HEK293T (cell line): ENCODE results near the gene MAPK8IP1.

ENCODE experiments used
- FOXA1 ChIP-seq: fragments of 450-650 bp; IDR thresholded peaks from 2 replicates; pipeline ENCODE4 v1.6.1; 2016; ENCODE audit warnings: mild to moderate bottlenecking
- FOXK2 ChIP-seq: fragments of 450-650 bp; IDR thresholded peaks from 2 replicates; pipeline ENCODE4 v1.6.1; 2016; ENCODE audit warnings: mild to moderate bottlenecking
- HDGF ChIP-seq: fragments of 450-650 bp; IDR thresholded peaks from 2 replicates; pipeline ENCODE4 v1.6.1; 2017; ENCODE audit warnings: antibody characterized with exemption, borderline replicate concordance
- L3MBTL2 ChIP-seq: fragments of 450-650 bp; conservative IDR thresholded peaks from 2 replicates; pipeline ENCODE4 v1.6.1; 2016; ENCODE audit warnings: mild to moderate bottlenecking
- LEF1 ChIP-seq: fragments of 450-650 bp; IDR thresholded peaks from 2 replicates; pipeline ENCODE4 v1.6.1; 2017; ENCODE audit warnings: mild to moderate bottlenecking, borderline replicate concordance
- NFRKB ChIP-seq: fragments of 450-650 bp; IDR thresholded peaks from 2 replicates; pipeline ENCODE4 v1.6.1; 2016; ENCODE audit warnings: mild to moderate bottlenecking, moderate library complexity
- SUZ12 ChIP-seq: fragments of 450-650 bp; IDR thresholded peaks from 2 replicates; pipeline ENCODE4 v1.6.1; 2016; ENCODE audit warnings: mild to moderate bottlenecking
- TARDBP ChIP-seq: fragments of 450-650 bp; IDR thresholded peaks from 2 replicates; pipeline ENCODE4 v1.6.1; 2016
- ZNF384 ChIP-seq: fragments of 450-650 bp; IDR thresholded peaks from 2 replicates; pipeline ENCODE4 v1.6.1; 2016
- TF ChIP-seq, protein P1 (sequence below): fragments of 450-650 bp; IDR thresholded peaks from 2 replicates; pipeline ENCODE4 v1.6.1; 2016

DNA sequence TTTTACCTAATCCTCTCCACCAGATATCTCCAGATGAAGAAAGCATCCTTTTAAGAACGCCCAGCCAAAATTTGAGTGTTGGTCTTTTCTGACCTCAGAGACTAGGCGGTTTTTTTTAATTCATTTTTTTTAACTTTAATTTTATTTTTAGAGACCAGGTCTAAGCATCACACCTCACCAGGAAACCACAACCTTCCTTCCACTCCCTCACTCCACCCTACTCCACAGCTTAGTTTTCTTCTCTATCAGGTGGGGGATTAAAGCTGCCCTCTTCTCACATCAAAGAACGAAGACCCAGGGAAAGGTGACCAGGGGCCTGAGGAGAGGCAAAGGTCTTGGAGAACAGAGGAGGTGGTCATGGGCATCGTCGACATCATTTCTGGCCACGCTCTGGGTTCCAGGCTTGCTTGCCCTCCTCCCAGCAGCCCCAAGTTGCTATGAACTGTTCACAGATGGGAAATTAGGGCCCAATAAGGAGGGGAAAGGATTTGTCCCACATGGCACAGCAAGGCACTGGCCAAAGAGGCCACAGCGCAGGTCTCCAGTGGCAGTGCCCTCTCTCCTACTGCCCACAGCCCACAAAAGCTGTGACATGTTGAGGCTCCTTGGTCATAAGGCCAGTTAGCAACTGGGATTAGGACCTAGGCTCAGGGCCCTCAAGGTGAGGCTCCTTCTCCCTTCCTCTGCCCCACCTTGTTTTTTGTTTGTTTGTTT lies 33.7 kb downstream of the MAPK8IP1 start:
- TF ChIP-seq SUZ12: no peak
- no peak for TF ChIP-seq FOXK2
- TF ChIP-seq NFRKB: no peak
- TF ChIP-seq LEF1: no peak
- TF ChIP-seq, protein P1, sequence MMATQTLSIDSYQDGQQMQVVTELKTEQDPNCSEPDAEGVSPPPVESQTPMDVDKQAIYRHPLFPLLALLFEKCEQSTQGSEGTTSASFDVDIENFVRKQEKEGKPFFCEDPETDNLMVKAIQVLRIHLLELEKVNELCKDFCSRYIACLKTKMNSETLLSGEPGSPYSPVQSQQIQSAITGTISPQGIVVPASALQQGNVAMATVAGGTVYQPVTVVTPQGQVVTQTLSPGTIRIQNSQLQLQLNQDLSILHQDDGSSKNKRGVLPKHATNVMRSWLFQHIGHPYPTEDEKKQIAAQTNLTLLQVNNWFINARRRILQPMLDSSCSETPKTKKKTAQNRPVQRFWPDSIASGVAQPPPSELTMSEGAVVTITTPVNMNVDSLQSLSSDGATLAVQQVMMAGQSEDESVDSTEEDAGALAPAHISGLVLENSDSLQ: no peak; the same call in 1 of the 2 replicates
- TF ChIP-seq TARDBP: no peak
- no peak for TF ChIP-seq L3MBTL2
- TF ChIP-seq HDGF: no peak
- no peak for TF ChIP-seq FOXA1
- no peak for TF ChIP-seq ZNF384
